Endodermal cell (in vitro differentiated cells): ENCODE measurements around the gene CCDC24. TPM values are rescaled to one million over a fixed set of nuclear protein-coding genes. Genes with fewer than 3 reads are reported as not detected.

Experiments used
- DNase-seq: peaks from one replicate; pipeline ENCODE4 v3.0.0-alpha.2; 2017
- H3K27ac ChIP-seq: 2 replicates; pipeline ENCODE4 v1.5.1; 2013; ENCODE audit warnings: mild to moderate bottlenecking, low read depth, low read length, moderate library complexity
- H3K27me3 ChIP-seq: 2 replicates; pipeline ENCODE4 v1.6.1; 2013; ENCODE audit warnings: mild to moderate bottlenecking, low read length, moderate library complexity; ENCODE audit not compliant: insufficient read depth, control insufficient read depth, poor library complexity, severe bottlenecking
- H3K36me3 ChIP-seq: 2 replicates; pipeline ENCODE4 v1.7.0; 2013; ENCODE audit warnings: mild to moderate bottlenecking, low read length, moderate library complexity; ENCODE audit not compliant: control insufficient read depth, insufficient read depth
- H3K4me1 ChIP-seq: one replicate; pipeline ENCODE4 v1.7.0; 2013; ENCODE audit warnings: low read length; ENCODE audit not compliant: control insufficient read depth, insufficient read depth
- H3K4me3 ChIP-seq: 2 replicates; pipeline ENCODE4 v1.5.1; 2013; ENCODE audit warnings: mild to moderate bottlenecking, low read length, moderate library complexity
- H3K9ac ChIP-seq: 2 replicates; pipeline ENCODE4 v1.6.1; 2013; ENCODE audit warnings: mild to moderate bottlenecking, low read length, moderate library complexity; ENCODE audit not compliant: poor library complexity, severe bottlenecking; ENCODE audit errors: extremely low read depth
- H3K9me3 ChIP-seq: 2 replicates; pipeline ENCODE4 v1.6.1; 2013; ENCODE audit warnings: mild to moderate bottlenecking, low read length, moderate library complexity; ENCODE audit not compliant: control insufficient read depth
- H3K27ac Mint-ChIP-seq: 2 replicates; pipeline ENCODE4 v1.8.0; 2020; ENCODE audit warnings: mixed read lengths
- H3K27me3 Mint-ChIP-seq: 2 replicates; pipeline ENCODE4 v1.8.0; 2021; ENCODE audit warnings: mild to moderate bottlenecking, mixed read lengths; ENCODE audit not compliant: insufficient read depth
- H3K36me3 Mint-ChIP-seq: 2 replicates; pipeline ENCODE4 v1.8.0; 2020; ENCODE audit warnings: low read depth, mixed read lengths
- H3K4me1 Mint-ChIP-seq: 2 replicates; pipeline ENCODE4 v1.8.0; 2020; ENCODE audit warnings: mixed read lengths
- H3K4me3 Mint-ChIP-seq: 2 replicates; pipeline ENCODE4 v1.8.0; 2020; ENCODE audit warnings: mild to moderate bottlenecking, moderate library complexity, mixed read lengths
- H3K9me3 Mint-ChIP-seq: 2 replicates; pipeline ENCODE4 v1.8.0; 2020; ENCODE audit warnings: mild to moderate bottlenecking, mixed read lengths
- WGBS, 2 experiments: methylation state at CpG; one replicate each; pipeline versions ENCODE4 v1.1.5 to v1.1.7; 2013; ENCODE audit warnings: missing lambda C conversion rate in 2 of 2, mixed read lengths in 1 of 2; ENCODE audit not compliant: insufficient coverage in 1 of 2, insufficient read length in 1 of 2; 5-methylcytosine and 5-hydroxymethylcytosine counted together
- total RNA-seq, 2 donors: library from RNA; stranded (reverse); fragmentation: NEBNext Ultra II Directional in 1 of 2; extraction: Animal tissue kit (Norgen Biotek cat#: 25700) in 1 of 2; gene quantifications; 2 replicates in 1 of 2; 3 replicates in 1 of 2; pipeline ENCODE4 v1.2.1, GENCODE V29; 2021
- TF ChIP-seq, protein P1 (sequence below): fragments of 200-600 bp; sonication (generic); conservative IDR thresholded peaks from 2 replicates; pipeline ENCODE4 v1.5.0; 2021; ENCODE audit warnings: antibody characterized with exemption, mild to moderate bottlenecking

Gene CCDC24
- total RNA-seq, 2 donors from 2014 or later, result 26.6 to 31.1 TPM

DNA sequence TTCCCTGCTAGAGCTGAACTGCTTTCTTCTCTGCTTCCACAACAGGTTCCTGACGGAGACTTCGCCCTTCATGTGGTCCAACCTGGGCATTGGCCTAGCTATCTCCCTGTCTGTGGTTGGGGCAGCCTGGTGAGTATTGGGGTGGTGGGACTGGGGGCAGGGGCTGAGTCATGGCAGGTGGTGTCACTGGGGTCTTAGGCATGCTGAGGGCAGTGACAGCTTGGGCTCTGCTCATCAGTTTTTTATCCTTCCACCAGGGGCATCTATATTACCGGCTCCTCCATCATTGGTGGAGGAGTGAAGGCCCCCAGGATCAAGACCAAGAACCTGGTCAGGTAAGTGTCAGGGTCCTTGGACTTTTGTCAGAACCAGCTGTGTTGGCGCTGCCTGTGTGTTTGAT lies 15.4 kb upstream of the CCDC24 start:
- Mint-ChIP-seq H3K27me3 (no peaks in the 10 kb centered on the region), H3K9me3 (no peaks in the 10 kb centered on the region), H3K4me1 (peaks cover 29% of the 10 kb centered on the region), H3K4me3 (peak overlapping the region; percentile 72), H3K36me3 (peaks cover 35% of the 10 kb centered on the region), H3K27ac (peak overlapping the region; percentile 93)
- Histone ChIP-seq H3K27ac (no peak overlapping the region), H3K27me3 (no peaks in the 10 kb centered on the region), H3K9ac (peak overlapping the region; percentile 81), H3K9me3 (no peaks in the 10 kb centered on the region), H3K36me3 (peaks cover 39% of the 10 kb centered on the region), H3K4me1 (peaks cover 7% of the 10 kb centered on the region), H3K4me3 (peak overlapping the region; percentile 90)
- TF ChIP-seq, protein P1, sequence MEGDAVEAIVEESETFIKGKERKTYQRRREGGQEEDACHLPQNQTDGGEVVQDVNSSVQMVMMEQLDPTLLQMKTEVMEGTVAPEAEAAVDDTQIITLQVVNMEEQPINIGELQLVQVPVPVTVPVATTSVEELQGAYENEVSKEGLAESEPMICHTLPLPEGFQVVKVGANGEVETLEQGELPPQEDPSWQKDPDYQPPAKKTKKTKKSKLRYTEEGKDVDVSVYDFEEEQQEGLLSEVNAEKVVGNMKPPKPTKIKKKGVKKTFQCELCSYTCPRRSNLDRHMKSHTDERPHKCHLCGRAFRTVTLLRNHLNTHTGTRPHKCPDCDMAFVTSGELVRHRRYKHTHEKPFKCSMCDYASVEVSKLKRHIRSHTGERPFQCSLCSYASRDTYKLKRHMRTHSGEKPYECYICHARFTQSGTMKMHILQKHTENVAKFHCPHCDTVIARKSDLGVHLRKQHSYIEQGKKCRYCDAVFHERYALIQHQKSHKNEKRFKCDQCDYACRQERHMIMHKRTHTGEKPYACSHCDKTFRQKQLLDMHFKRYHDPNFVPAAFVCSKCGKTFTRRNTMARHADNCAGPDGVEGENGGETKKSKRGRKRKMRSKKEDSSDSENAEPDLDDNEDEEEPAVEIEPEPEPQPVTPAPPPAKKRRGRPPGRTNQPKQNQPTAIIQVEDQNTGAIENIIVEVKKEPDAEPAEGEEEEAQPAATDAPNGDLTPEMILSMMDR, result peak; percentile 36
- WGBS, 2 experiments, result 78 to 91% methylated on average over 2 to 4 of the region's 4 CpGs
- DNase-seq, result no peak

DNA sequence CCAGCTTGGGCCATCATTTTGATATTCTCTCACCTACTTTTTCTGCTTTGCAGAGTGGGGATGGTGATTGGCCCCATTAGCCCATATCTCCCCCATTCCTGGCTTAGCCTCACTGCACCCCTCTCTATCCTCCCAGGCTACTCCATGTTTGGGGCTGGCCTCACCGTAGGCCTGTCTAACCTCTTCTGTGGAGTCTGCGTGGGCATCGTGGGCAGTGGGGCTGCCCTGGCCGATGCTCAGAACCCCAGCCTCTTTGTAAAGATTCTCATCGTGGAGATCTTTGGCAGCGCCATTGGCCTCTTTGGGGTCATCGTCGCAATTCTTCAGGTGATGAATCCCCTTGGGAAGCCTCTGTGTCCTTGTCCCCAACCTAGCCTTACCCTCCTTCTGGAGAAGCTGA lies 14.5 kb upstream of the CCDC24 start:
- Mint-ChIP-seq H3K36me3 (peaks cover 36% of the 10 kb centered on the region), H3K27ac (no peak overlapping the region), H3K4me1 (peaks cover 29% of the 10 kb centered on the region), H3K27me3 (no peaks in the 10 kb centered on the region), H3K4me3 (peak overlapping the region; percentile 72), H3K9me3 (no peaks in the 10 kb centered on the region)
- H3K9me3 ChIP-seq, result no peaks in the 10 kb centered on the region
- 92 to 95% methylated on average over 8 of the region's 8 CpGs for WGBS, 2 experiments
- no peak for DNase-seq
- TF ChIP-seq, protein P1, result no peak
- no peak overlapping the region for H3K9ac ChIP-seq
- no peaks in the 10 kb centered on the region for H3K27me3 ChIP-seq
- H3K27ac ChIP-seq, result no peak overlapping the region
- H3K36me3 ChIP-seq, result peaks cover 36% of the 10 kb centered on the region
- H3K4me3 ChIP-seq, result peak overlapping the region; percentile 53
- H3K4me1 ChIP-seq, result peaks cover 7% of the 10 kb centered on the region

DNA sequence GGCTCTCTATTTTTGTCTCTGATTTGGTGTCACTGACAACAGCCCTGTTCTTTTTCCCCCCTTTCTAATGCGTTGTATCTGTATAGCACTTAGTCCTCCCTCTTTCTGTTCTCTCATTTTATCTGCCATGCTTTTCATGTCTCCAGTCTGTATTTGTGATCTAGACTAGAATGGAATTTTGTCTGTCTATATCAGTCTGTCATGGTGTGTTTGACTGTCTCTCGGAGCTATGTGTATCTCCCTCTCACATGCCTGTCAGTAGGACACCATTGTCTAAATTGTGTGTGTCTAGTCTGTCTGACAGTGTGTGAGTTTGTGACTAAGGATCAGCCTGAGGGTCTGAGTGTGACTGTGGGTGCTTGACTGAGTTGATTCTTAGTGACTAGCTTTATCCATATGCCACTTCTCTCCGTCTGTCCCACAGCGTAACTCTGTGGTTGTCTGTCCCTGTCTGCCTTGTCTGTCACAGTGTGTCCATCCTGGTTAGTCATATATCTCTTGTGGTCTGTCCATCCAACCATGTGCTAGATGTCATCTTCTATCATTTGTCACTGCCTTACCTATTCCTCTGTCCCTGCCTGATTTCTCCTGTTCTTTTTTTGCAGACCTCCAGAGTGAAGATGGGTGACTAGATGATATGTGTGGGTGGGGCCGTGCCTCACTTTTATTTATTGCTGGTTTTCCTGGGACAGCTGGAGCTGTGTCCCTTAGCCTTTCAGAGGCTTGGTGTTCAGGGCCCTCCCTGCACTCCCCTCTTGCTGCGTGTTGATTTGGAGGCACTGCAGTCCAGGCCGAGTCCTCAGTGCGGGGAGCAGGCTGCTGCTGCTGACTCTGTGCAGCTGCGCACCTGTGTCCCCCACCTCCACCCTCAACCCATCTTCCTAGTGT lies 13.8 kb upstream of the CCDC24 start:
- H3K9ac ChIP-seq, result no peak overlapping the region
- peaks cover 29% of the 10 kb centered on the region for H3K36me3 ChIP-seq
- H3K27me3 Mint-ChIP-seq, result no peaks in the 10 kb centered on the region
- DNase-seq, result no peak
- TF ChIP-seq, protein P1, result no peak
- H3K4me3 ChIP-seq, result peak overlapping the region; percentile 53
- no peaks in the 10 kb centered on the region for H3K27me3 ChIP-seq
- H3K36me3 Mint-ChIP-seq, result peaks cover 32% of the 10 kb centered on the region
- 90 to 93% methylated on average over 4 to 9 of the region's 9 CpGs for WGBS, 2 experiments
- H3K4me1 Mint-ChIP-seq, result peaks cover 29% of the 10 kb centered on the region
- no peaks in the 10 kb centered on the region for H3K9me3 ChIP-seq
- peak overlapping the region; percentile 72 for H3K4me3 Mint-ChIP-seq
- H3K9me3 Mint-ChIP-seq, result no peaks in the 10 kb centered on the region
- H3K27ac Mint-ChIP-seq, result no peak overlapping the region
- H3K4me1 ChIP-seq, result peaks cover 7% of the 10 kb centered on the region
- H3K27ac ChIP-seq, result no peak overlapping the region
